ACHN (cell line): Measurements from ENCODE around the gene C14orf93.
"Not testable (repeated sequence)": the region's sequence is repeated elsewhere in the genome, so short reads cannot be mapped to it uniquely, and the experiment has no call there.

Experiments used
- DNase-seq: peaks from one replicate; pipeline ENCODE4 v3.0.0-alpha.2; 2015
- in situ Hi-C: cut with HindIII; loops from 2 replicates; pipeline ENCODE4 v1.10.0; 2017; ENCODE audit warnings: low sequenced_read_pairs, low pct_ligation_motif_present, low pct_unique_long_range_greater_than_20kb

The C14orf93 gene

DNA sequence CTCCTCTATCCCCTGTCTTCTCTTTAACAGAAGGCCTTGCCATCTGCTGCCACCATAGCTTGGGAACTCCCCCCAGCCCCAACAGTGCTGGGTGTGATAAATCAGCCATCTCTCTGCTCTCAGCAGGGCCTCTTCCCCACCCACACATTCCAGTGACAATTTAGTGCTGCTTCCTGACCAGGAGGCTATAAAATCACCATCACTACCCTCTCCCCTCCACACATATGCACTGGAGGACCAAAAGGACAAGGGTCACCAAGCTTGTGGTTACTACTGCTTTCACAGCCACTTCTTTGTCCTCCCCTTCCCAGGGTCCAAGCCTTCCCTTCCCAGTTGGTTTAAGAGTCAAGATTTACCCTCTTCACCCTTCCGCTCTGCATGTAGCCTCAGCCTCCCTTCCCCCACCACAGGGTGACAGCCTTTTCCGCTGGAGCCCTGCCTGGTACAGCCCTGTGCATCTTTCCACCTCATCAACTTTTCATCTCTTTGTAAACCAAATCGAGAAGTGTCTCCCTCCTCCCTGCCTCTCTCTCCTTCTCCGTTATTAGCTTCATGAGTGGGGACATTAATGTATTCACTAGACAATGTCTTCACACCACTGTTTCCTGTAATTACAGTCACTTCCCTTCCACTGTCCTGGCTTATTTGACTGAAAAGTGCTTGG, 15.3 kb upstream of the C14orf93 start:
- in situ Hi-C loops, result no loop called here
- no peak for DNase-seq

DNA sequence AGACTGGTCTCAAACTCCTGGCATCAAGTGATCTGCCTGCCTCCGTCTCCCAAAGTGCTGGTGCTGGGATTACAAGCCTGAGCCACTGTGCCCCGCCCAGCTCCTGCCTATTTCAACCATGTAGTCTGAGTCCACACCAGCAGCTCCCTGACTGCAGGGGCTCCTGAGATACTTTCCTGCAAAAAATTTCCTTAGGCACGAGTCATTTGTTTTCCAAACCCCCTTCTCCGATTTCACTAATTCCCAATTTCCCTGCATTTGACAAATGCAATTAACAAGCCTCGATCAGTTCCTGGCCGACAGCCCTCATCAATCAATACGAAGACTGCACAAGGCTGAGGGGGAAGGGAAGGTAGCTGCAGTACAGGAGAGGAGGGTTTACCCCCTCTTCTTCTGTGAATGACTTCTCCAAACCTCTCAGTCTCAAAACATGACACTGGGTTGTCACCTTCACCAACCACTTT, 14.7 kb upstream of the C14orf93 start:
- no peak for DNase-seq
- in situ Hi-C loops, result no loop called here

- in situ Hi-C loops, result no loop called here
- no peak for DNase-seq
Observed at GRCh38 chr14:23023795-23024152, 13.8 kb upstream of the C14orf93 start.

- in situ Hi-C loops, result no loop called here
Observed at GRCh38 chr14:23023022-23023794, 13.3 kb upstream of the C14orf93 start.

GRCh38 chr14:23021889-23022442, 12.0 kb upstream of the C14orf93 start:
- no peak for DNase-seq
- in situ Hi-C loops, result no loop called here

More at GRCh38 chr14:23023022-23023794, 13.3 kb upstream of the C14orf93 start:
- DNase-seq, result no peak

GRCh38 chr14:23021434-23021833, 11.5 kb upstream of the C14orf93 start:
- in situ Hi-C loops, result no loop called here
- DNase-seq, result no peak

GRCh38 chr14:23020143-23021128, 10.5 kb upstream of the C14orf93 start:
- in situ Hi-C loops, result no loop called here
- no peak for DNase-seq

GRCh38 chr14:23018107-23018506, 8.2 kb upstream of the C14orf93 start:
- in situ Hi-C loops, result no loop called here
- DNase-seq, result no peak

DNA sequence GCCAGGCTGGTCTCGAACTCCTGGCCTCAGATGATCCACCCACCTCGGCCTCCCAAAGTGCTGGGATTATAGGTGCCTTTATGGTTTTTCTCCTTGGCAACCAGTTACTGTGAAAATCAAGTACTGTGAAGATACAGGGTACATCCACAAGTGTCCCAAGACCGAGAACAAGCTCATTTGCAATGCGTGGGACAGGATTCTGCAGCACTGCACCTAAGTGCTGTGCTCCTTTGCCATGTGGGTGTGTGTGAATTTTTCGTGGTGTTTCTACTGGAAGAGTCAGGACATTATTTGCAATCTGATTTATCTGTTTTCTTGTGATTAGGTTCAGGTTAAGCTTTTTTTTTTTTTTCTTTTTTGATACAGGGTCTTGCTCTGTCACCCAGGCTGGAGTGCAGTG, 7.1 kb upstream of the C14orf93 start:
- in situ Hi-C loops, result no loop called here
- DNase-seq, result no peak

DNA sequence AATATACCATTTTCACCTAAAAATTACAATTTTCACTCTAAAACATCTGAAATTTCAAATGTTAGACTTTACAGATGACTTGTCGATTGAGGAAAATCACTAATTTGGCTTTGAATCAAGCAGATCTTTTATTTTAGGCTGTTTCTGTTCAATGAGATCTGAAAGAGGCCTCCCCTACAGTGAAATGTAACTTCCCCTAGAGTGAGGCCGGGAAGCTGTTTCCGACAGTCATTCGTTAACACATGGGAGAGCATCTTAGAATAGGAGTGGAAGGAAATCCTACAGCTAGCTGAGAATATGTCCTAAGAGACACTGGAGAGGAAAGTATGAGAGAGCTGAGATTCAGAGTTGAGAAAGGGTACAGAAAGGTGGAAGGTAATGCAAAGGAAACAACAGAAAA, 5.7 kb upstream of the C14orf93 start:
- in situ Hi-C loops, result no loop called here
- DNase-seq, result no peak

- in situ Hi-C loops, DNase-seq: not testable (repeated sequence)
Observed at GRCh38 chr14:23013749-23014054, 3.8 kb upstream of the C14orf93 start.

GRCh38 chr14:23013054-23013748, 3.3 kb upstream of the C14orf93 start:
- in situ Hi-C loops, result no loop called here
- DNase-seq, result no peak

DNA sequence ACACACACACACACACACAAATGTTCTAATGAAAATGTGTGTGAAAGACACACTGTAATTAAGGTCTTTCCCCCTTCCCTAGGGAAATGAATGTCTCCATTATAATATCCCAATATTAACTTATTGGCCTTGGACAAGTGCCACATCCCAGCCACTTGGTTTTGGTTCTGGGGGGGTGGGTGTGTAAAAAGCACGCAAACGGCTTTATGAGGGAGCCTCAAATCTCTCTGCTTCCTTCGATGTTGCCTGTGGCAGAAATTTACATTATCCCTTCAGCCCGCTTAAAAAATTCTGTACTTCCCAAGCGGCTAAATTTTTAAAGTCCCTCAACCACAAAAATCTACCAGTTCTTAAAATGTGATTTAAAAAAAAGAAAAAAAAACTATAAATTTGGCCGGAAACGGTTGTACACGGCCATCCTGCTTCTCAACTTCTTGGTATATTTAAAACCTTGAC, 432 bp downstream of the C14orf93 start:
- DNase-seq, result no peak
- in situ Hi-C loops, result no loop called here

DNA sequence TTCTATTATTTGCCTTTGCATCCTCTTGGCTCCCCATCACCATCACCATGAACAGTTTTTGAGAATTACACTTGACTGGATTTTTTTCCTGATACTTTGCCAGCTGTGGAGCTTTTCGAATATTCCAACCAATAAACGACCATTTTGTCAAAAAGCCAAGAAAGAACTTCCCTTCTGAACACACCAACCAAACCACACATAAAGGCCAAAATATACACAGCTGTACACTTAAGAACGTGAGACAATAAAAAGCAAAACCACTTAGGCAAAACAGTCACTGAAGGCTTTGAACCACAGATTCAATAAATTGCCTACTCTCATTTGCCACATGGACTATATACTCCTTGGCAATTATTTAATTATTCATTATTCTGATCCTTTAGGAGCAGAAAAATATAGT, 1.1 kb downstream of the C14orf93 start:
- DNase-seq, result no peak
- in situ Hi-C loops, result no loop called here

GRCh38 chr14:23006544-23007419, 3.2 kb downstream of the C14orf93 start:
- DNase-seq, result peak; percentile 96
- in situ Hi-C loops, result no loop called here

GRCh38 chr14:23006188-23006534, 3.8 kb downstream of the C14orf93 start:
- in situ Hi-C loops, result no loop called here

DNA sequence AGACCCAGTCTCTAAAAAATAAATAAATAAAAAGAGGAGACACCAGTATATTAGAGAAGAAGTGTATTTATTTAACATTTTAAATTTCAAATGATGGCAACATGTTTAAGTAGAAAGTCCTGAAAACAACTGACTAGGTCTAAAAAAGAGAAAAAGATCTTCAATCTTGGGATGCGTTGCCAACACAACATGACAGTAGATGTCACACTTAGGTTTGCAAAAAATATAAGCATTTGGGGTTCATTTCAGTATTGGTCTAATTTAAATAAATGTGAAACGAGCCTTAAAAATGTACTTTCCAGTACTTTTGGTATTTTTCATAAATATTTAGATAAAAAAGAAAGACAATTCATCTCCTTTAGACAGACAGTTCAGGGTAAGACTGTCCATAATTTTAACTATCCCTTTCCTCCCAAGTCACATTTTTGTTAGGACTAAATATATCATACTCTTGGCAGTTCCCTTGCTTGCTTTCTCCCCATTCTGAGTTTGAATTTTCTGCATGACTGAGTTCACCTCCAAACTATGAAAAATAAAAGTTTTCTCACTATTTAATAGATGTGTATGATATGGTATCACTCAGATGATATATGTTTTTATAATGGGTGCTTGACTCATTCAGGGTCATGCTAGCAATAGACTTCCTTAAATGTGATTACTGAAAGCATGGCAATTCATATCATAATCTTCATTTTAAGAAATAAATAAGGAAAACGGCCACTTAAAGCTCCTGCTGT, 4.3 kb downstream of the C14orf93 start:
- no peak for DNase-seq
- in situ Hi-C loops, result no loop called here

More at GRCh38 chr14:23006188-23006534, 3.8 kb downstream of the C14orf93 start:
- DNase-seq, result no peak
